Gastroesophageal sphincter (tissue), 3 donors: ENCODE measurements around the gene ERCC2.

Experiments
- EP300 ChIP-seq: sonication (generic); formaldehyde crosslinking; IDR thresholded peaks from one replicate; pipeline ENCODE4 v1.6.1; 2017; ENCODE audit warnings: antibody characterized with exemption, mild to moderate bottlenecking
- POLR2A ChIP-seq, 2 donors: fragments of 450-650 bp; IDR thresholded peaks; one replicate each; pipeline ENCODE4 v1.6.1; 2017; ENCODE audit warnings: antibody characterized with exemption in 2 of 2, mild to moderate bottlenecking in 2 of 2, moderate library complexity in 1 of 2
- POLR2AphosphoS5 ChIP-seq: sonication (generic); formaldehyde crosslinking; IDR thresholded peaks from one replicate; pipeline ENCODE4 v1.6.1; 2017; ENCODE audit warnings: antibody characterized with exemption
- TF ChIP-seq, protein P1 (sequence below), 4 experiments: fragments of 200-600 bp in 2 of 4; fragments of 450-650 bp in 2 of 4; sonication (generic) in 1 of 4; IDR thresholded peaks; one replicate each; pipeline ENCODE4 v1.5.1; 2017 to 2019; ENCODE audit warnings: antibody characterized with exemption in 4 of 4, mild to moderate bottlenecking in 2 of 4, moderate library complexity in 2 of 4

DNA sequence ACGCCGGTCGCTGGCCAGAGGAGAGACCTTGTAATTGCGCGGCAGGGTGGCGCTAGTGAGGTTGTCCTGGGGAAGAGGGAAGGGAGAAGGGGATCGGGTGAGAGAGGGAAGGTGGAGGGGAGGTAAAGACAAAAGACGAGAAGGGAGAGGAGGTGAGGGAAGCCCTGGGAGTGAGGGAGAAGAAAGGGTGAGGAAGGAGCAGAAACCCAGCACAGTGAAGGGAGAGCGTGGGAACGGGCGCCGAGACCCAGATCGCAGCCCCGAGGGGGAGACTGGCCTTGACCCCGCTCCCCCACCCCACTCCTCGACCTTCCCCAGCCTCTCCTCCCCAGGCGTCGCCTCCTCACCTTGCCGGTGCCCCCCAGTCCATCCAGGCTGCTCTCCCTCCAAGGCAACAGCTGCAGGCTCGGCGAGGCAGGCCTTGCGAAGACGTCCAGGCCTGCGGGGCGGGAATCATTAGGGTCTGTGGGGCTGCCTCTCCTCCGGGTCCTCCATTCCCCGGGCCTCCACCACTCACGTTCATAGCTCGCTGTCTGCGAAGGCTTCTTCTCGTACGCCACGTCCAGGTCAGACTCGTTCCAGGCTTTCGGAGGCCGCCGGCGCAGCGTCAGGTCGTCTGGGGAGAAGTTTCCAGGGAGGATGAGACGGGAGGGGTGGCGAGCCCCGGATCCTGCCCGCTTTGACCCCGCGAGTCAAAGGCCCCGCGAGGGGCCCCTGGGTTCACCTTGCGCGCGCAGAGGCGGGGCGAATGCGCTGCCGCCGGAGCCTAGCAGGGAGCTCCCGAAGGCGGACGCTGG, 25.6 kb upstream of the ERCC2 start:
- TF ChIP-seq POLR2A (IDR thresholded peaks at IDR 0.05) (no peak), POLR2AphosphoS5 (no peak), EP300 (no peak)
- TF ChIP-seq, protein P1, sequence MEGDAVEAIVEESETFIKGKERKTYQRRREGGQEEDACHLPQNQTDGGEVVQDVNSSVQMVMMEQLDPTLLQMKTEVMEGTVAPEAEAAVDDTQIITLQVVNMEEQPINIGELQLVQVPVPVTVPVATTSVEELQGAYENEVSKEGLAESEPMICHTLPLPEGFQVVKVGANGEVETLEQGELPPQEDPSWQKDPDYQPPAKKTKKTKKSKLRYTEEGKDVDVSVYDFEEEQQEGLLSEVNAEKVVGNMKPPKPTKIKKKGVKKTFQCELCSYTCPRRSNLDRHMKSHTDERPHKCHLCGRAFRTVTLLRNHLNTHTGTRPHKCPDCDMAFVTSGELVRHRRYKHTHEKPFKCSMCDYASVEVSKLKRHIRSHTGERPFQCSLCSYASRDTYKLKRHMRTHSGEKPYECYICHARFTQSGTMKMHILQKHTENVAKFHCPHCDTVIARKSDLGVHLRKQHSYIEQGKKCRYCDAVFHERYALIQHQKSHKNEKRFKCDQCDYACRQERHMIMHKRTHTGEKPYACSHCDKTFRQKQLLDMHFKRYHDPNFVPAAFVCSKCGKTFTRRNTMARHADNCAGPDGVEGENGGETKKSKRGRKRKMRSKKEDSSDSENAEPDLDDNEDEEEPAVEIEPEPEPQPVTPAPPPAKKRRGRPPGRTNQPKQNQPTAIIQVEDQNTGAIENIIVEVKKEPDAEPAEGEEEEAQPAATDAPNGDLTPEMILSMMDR (IDR thresholded peaks at IDR 0.05) = no peak
